ENCODE measurements around the gene ASB6.

DNA sequence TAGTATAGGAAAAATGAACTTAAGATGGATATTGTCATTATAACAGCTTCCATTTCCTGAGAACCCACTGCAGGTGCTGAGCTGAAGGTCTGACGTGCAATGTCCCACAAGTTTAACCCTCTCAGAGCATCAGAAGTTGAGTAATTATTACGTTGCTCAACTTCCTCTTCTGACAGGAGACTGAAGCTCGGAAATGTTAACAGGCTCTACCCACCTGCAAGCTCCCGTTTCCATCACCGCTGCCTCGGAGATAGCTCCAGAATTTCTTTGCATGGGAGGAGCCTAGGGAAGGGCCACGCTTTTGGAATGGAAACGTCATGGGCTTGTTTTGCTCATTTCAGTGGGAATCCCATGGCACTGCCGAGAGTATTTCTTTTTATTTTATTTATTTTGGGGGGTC is 17.0 kb downstream of the ASB6 start:
- TF ChIP-seq CTCF (IDR thresholded peaks at IDR 0.05) = no peak
- TF ChIP-seq MAX (IDR thresholded peaks at IDR 0.05) = no peak
- no peak for TF ChIP-seq CBX2 (IDR thresholded peaks at IDR 0.05; ENCODE audit: borderline replicate concordance, low read depth)
- TF ChIP-seq, protein P1, sequence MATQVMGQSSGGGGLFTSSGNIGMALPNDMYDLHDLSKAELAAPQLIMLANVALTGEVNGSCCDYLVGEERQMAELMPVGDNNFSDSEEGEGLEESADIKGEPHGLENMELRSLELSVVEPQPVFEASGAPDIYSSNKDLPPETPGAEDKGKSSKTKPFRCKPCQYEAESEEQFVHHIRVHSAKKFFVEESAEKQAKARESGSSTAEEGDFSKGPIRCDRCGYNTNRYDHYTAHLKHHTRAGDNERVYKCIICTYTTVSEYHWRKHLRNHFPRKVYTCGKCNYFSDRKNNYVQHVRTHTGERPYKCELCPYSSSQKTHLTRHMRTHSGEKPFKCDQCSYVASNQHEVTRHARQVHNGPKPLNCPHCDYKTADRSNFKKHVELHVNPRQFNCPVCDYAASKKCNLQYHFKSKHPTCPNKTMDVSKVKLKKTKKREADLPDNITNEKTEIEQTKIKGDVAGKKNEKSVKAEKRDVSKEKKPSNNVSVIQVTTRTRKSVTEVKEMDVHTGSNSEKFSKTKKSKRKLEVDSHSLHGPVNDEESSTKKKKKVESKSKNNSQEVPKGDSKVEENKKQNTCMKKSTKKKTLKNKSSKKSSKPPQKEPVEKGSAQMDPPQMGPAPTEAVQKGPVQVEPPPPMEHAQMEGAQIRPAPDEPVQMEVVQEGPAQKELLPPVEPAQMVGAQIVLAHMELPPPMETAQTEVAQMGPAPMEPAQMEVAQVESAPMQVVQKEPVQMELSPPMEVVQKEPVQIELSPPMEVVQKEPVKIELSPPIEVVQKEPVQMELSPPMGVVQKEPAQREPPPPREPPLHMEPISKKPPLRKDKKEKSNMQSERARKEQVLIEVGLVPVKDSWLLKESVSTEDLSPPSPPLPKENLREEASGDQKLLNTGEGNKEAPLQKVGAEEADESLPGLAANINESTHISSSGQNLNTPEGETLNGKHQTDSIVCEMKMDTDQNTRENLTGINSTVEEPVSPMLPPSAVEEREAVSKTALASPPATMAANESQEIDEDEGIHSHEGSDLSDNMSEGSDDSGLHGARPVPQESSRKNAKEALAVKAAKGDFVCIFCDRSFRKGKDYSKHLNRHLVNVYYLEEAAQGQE (IDR thresholded peaks at IDR 0.05) = no peak
